Cardiac fibroblast (primary cell): Measurements from ENCODE around the gene SYT11.

Source experiments
- DNase-seq, 2 donors: peaks; one replicate each; pipeline versions ENCODE4 v3.0.0 to v3.0.0-alpha.2; 2010; ENCODE audit warnings: low read depth in 2 of 2
- H3K4me3 ChIP-seq, 2 donors: replicated peaks in 1 of 2; 1 replicate in 1 of 2; 2 replicates in 1 of 2; pipeline ENCODE4 v1.5.1; 2011; ENCODE audit warnings: low read depth in 2 of 2, low read length in 2 of 2, mild to moderate bottlenecking in 2 of 2, moderate library complexity in 1 of 2
- TF ChIP-seq, protein P1 (sequence below): IDR thresholded peaks from one replicate; pipeline ENCODE4 v1.5.1; 2011; ENCODE audit warnings: low read depth, mild to moderate bottlenecking, low read length, inconsistent platforms

The SYT11 gene

DNA sequence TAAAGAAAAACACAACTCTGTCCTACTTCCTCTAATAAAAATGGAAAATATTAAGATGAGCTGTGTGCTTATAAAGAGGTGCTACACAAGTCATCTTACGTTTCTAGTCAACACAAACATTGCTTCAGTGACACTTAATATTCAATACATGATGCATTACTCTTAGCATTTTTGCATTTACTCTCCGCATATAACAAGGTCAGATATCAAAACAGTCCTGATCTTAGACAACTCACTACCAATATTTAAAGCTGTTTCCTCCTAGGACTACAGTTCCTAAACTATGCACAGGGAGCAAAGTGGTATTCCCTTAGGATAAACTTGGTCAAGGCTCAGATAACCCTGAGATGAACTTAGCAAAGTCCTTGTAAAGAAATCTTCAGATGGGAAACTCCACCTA, 39.5 kb downstream of the SYT11 start:
- DNase-seq, result no peak
- TF ChIP-seq, protein P1, sequence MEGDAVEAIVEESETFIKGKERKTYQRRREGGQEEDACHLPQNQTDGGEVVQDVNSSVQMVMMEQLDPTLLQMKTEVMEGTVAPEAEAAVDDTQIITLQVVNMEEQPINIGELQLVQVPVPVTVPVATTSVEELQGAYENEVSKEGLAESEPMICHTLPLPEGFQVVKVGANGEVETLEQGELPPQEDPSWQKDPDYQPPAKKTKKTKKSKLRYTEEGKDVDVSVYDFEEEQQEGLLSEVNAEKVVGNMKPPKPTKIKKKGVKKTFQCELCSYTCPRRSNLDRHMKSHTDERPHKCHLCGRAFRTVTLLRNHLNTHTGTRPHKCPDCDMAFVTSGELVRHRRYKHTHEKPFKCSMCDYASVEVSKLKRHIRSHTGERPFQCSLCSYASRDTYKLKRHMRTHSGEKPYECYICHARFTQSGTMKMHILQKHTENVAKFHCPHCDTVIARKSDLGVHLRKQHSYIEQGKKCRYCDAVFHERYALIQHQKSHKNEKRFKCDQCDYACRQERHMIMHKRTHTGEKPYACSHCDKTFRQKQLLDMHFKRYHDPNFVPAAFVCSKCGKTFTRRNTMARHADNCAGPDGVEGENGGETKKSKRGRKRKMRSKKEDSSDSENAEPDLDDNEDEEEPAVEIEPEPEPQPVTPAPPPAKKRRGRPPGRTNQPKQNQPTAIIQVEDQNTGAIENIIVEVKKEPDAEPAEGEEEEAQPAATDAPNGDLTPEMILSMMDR, result no peak
- H3K4me3 ChIP-seq, result no peak overlapping the region

DNA sequence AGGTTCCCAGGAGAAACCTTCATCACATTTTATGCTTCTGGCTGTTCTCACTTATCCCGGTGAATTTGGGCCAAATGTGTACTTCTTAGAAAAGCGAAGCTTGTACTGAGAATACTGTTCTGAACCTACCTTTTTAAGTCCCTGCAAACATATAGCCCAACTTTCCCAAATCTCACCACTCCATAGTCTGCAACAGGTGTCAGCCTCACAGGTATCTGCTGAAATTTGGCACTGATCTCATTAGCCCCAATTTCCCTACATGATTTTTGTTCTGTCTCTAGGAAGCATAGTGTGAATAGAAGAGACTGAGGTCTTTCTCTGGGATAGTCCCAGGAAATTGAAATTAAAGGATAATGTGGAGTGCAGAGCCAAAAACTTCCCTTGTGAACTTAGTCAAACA, 40.3 kb downstream of the SYT11 start:
- DNase-seq, result no peak
- H3K4me3 ChIP-seq, result no peak overlapping the region
- TF ChIP-seq, protein P1, result no peak

DNA sequence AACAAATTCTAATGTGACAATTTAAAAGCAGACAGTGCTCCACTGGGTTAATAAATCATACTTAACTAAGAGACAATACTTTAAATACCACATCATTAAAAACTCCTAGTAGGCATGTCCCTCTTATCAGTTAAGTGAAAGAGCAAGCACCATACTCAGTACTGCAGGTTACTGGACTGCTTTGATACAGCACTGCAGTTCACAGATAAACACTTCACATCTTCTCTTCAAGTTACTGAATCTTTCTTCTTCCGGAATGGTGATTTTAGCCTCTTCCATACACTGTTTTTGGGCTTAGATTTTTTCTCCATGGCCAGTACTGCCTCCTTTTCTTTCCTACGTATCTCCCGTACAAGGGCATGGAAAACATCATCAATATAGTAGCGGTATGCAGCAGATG, 40.8 kb downstream of the SYT11 start:
- TF ChIP-seq, protein P1, result no peak
- no peak for DNase-seq
- H3K4me3 ChIP-seq, result no peak overlapping the region

DNA sequence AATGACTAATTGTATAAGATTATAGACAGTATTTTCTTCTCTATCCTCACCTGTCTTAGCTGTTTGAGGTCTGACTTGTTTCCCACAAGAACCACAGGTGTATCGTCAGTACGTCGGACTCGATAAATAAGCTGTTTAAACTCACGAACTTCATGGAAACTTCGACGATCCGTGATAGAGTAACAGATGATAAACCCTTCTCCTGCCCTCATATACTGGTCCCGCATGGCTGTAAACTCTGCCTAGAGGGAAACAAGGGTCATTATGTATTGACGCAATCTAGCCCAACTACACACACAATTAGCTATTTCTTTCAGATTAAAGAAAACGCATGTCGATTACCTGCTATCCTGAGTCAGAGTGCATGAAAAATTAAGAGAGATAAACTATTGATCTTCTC, 44.9 kb downstream of the SYT11 start:
- TF ChIP-seq, protein P1, result no peak
- no peak for DNase-seq
- H3K4me3 ChIP-seq, result no peak overlapping the region

DNA sequence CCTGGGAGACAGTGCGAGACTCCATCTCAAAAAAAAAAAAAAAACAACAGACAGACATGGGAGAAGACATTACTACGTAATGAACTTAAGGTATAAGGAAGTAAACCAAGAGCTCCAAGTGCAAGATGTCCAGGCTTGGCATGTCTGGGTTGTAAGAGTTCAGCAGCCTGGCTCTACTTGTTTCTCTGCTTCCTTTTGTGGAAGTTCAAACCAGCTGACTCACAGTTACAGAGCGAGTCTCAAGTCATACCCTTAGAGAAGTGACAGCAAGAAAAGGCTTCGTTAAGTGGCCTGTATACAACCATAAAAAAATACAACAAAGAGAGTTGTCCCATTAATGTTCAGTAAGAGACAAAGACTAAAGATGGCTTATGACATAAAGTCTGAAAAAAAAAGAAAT, 50.5 kb downstream of the SYT11 start:
- peak; percentile 52 to 70 for DNase-seq
- H3K4me3 ChIP-seq, result peak overlapping the region in 1 of 2 donors; percentile 65
- TF ChIP-seq, protein P1, result no peak

DNA sequence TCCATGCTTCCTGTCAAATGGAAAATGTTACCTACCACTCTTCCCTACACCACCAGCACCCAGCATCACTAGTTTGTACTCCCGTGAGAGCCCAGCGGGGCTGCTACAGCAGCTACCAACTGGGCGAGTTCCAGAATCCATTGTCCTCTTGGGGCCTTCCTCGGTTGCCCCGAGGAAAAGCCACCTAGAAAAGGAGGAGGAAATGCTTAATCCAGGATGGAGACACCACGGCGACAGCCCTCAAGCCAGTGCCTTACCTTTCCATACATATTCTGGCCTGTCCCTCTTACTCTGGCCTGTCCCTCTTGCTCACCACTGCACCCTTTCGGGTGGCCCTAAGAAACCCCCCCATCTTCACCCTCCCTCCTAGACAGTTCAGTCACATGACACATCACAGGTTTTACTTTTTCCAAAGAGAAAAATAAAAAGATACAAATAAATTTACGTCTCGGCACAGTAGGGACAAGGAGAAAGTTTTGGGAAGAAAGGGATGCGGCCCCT, 51.3 kb downstream of the SYT11 start:
- peak; percentile 40 to 52 for DNase-seq
- TF ChIP-seq, protein P1, result no peak
- H3K4me3 ChIP-seq, result peak overlapping the region; percentile 64 to 65
